ENCODE results near the gene FOLR3. TPM values are rescaled to one million over a fixed set of nuclear protein-coding genes. Genes with fewer than 3 reads are reported as not detected.

Gene FOLR3
- total and polyA plus RNA-seq, 9 of the 15 experiments (the other 6 are each of a cell fraction or from before 2014, with no cell fraction given), result not detected

GRCh38 chr11:72177656-72178055 is 42.1 kb downstream of the FOLR3 start:
- 33% methylated on average over 6 of the region's 6 CpGs for WGBS (ENCODE audit: insufficient coverage, low coverage, missing lambda C conversion rate)
- H3K36me3 ChIP-seq (ENCODE audit: control insufficient read depth, insufficient read depth, low read length), result no peaks in the 10 kb centered on the region
- H3K4me2 ChIP-seq (ENCODE audit: insufficient read depth, low read length), result no peak overlapping the region
- no peak for DNase-seq (ENCODE audit: extremely low read depth in 1 of 4, low spot score in 3 of 4)
- H3K4me1 ChIP-seq (replicated peaks in 1 of 2; ENCODE audit: control insufficient read depth in 2 of 2, insufficient read depth in 2 of 2, low read length in 2 of 2), result no peaks in the 10 kb centered on the region; a peak in 1 of 5 replicates
- POLR2A ChIA-PET, result interaction anchor here (0.8 kb wide), 1 partner anchor 12 kb away, joined by 3 read pairs; no protein-coding TSS in a partner anchor
- H3K27ac ChIP-seq (ENCODE audit: extremely low read depth, low read depth, low read length), result no peak overlapping the region
- no peaks in the 10 kb centered on the region for H4K20me1 ChIP-seq (replicated peaks; ENCODE audit: control insufficient read depth, insufficient read depth, low read length)
- H3K4me3 ChIP-seq, result no peak overlapping the region
- intact Hi-C loops (cut with micrococcal nuclease) (no loop called here), in situ Hi-C loops (cut with MboI) (no loop called here)
- CTCF ChIA-PET (ENCODE audit: low intra/inter-chr PET ratio), result no interaction called here
- no peaks in the 10 kb centered on the region for H3K9me3 ChIP-seq (replicated peaks; ENCODE audit: control insufficient read depth, insufficient read depth, low read depth, low read length)
- peaks cover 3% of the 10 kb centered on the region for H3K9me1 ChIP-seq (ENCODE audit: control insufficient read depth, insufficient read depth, low read length)
- H3K27me3 ChIP-seq (ENCODE audit: control insufficient read depth in 2 of 2, insufficient read depth in 2 of 2, low read length in 2 of 2), result peaks cover 10 to 15% of the 10 kb centered on the region in 2 experiments; a peak in 3 of 5 replicates
- no peaks in the 10 kb centered on the region for H3K79me2 ChIP-seq (ENCODE audit: control insufficient read depth, insufficient read depth, low read length)
- ATAC-seq, result no peak
- no peak overlapping the region for H2AFZ ChIP-seq (ENCODE audit: low read depth, low read length)
- no peak overlapping the region for H3K9ac ChIP-seq (ENCODE audit: insufficient read depth in 1 of 2, low read depth in 2 of 2, low read length in 2 of 2)
- no TSS peak for BruUV-seq (replicated peaks)
- no peak for FAIRE-seq
- TF ChIP-seq RBM14 (IDR thresholded peaks at IDR 0.05; ENCODE audit: borderline replicate concordance, insufficient read depth, low read depth, low read length) (no peak), ZNF77 (CRISPR knock-in tag; IDR thresholded peaks at IDR 0.05) (no peak), HNRNPLL (IDR thresholded peaks at IDR 0.05; ENCODE audit: low read depth, low read length, poor library complexity, severe bottlenecking) (no peak), KLF13 (tag; IDR thresholded peaks at IDR 0.05; ENCODE audit: borderline replicate concordance, low read depth) (no peak), ZBTB43 (CRISPR knock-in tag; IDR thresholded peaks at IDR 0.05) (no peak)
